DND-41 (cell line): ENCODE data around the gene FAM240B.

Source experiments
- CTCF ChIP-seq: IDR thresholded peaks from 2 replicates; pipeline ENCODE4 v1.5.1; 2012; ENCODE audit warnings: borderline replicate concordance, low read length, moderate library complexity, mild to moderate bottlenecking; ENCODE audit not compliant: poor library complexity, severe bottlenecking; ENCODE audit errors: extremely low read depth
- EZH2 ChIP-seq: IDR thresholded peaks from 3 replicates; pipeline ENCODE4 v1.6.1; 2012; ENCODE audit warnings: borderline replicate concordance, low read depth, mild to moderate bottlenecking, moderate library complexity, low read length, inconsistent platforms; ENCODE audit not compliant: severe bottlenecking

GRCh38 chr9:38644601-38645000, 75.3 kb downstream of the FAM240B start:
- TF ChIP-seq CTCF: no peak
- TF ChIP-seq EZH2: no peak
